SK-N-SH treated with all-trans-retinoic acid at 6 μM for 48 hours (cell line): ENCODE measurements around the gene KRT78.

ENCODE experiments used
- ATAC-seq: fragments of 200-7000 bp; cut with Tn5 transposase; 3 replicates; pipeline ENCODE4 v1.9.1; 2020; ENCODE audit warnings: mild to moderate bottlenecking, moderate library complexity
- BACH2 ChIP-seq: fragments of 250-450 bp; sonication (Bioruptor Pico); IDR thresholded peaks from 2 replicates; pipeline ENCODE4 v1.9.0; 2021; ENCODE audit warnings: mild to moderate bottlenecking, borderline replicate concordance
- CREB5 ChIP-seq: fragments of 250-450 bp; sonication (Bioruptor Pico); IDR thresholded peaks from 2 replicates; pipeline ENCODE4 v1.5.1; 2020; ENCODE audit warnings: low read depth, mild to moderate bottlenecking, moderate library complexity
- CSDC2 ChIP-seq: fragments of 250-450 bp; sonication (Bioruptor Pico); IDR thresholded peaks from 2 replicates; pipeline ENCODE4 v1.5.0; 2020; ENCODE audit warnings: mild to moderate bottlenecking, moderate library complexity
- CSRNP3 ChIP-seq: fragments of 250-450 bp; sonication (Bioruptor Pico); IDR thresholded peaks from 2 replicates; pipeline ENCODE4 v1.5.1; 2021; ENCODE audit warnings: mild to moderate bottlenecking, moderate library complexity
- ESRRG ChIP-seq: fragments of 250-450 bp; sonication (Bioruptor Pico); IDR thresholded peaks from 2 replicates; pipeline ENCODE4 v1.6.1; 2021; ENCODE audit warnings: mild to moderate bottlenecking
- GLIS3 ChIP-seq: fragments of 250-450 bp; sonication (Bioruptor Pico); IDR thresholded peaks from 2 replicates; pipeline ENCODE4 v1.5.0; 2020; ENCODE audit warnings: mild to moderate bottlenecking, moderate library complexity
- ISL1 ChIP-seq: fragments of 250-450 bp; sonication (Bioruptor Pico); IDR thresholded peaks from 2 replicates; pipeline ENCODE4 v2.1.2; 2022; ENCODE audit warnings: mild to moderate bottlenecking, moderate library complexity
- PATZ1 ChIP-seq: fragments of 250-450 bp; sonication (Bioruptor Pico); IDR thresholded peaks from 2 replicates; pipeline ENCODE4 v1.8.0; 2020; ENCODE audit warnings: mild to moderate bottlenecking, moderate library complexity, borderline replicate concordance
- POU6F1 ChIP-seq: fragments of 250-450 bp; sonication (Bioruptor Pico); IDR thresholded peaks from 2 replicates; pipeline ENCODE4 v1.8.0; 2021; ENCODE audit warnings: low read depth, mild to moderate bottlenecking, moderate library complexity, borderline replicate concordance
- PPARA ChIP-seq: fragments of 250-450 bp; sonication (Bioruptor Pico); IDR thresholded peaks from 2 replicates; pipeline ENCODE4 v1.5.0; 2020; ENCODE audit warnings: mild to moderate bottlenecking, borderline replicate concordance
- RARB ChIP-seq: fragments of 250-450 bp; sonication (Bioruptor Pico); IDR thresholded peaks from 2 replicates; pipeline ENCODE4 v1.8.0; 2021; ENCODE audit warnings: mild to moderate bottlenecking, moderate library complexity
- SNAI2 ChIP-seq: fragments of 250-450 bp; sonication (Bioruptor Pico); IDR thresholded peaks from 2 replicates; pipeline ENCODE4 v1.5.0; 2020; ENCODE audit warnings: mild to moderate bottlenecking, moderate library complexity
- TSHZ2 ChIP-seq: fragments of 250-450 bp; sonication (Bioruptor Pico); IDR thresholded peaks from 2 replicates; pipeline ENCODE4 v1.5.0; 2020; ENCODE audit warnings: mild to moderate bottlenecking, moderate library complexity
- ZFP3 ChIP-seq: fragments of 250-450 bp; sonication (Bioruptor Pico); IDR thresholded peaks from 2 replicates; pipeline ENCODE4 v1.5.0; 2020; ENCODE audit warnings: mild to moderate bottlenecking, moderate library complexity
- ZFP30 ChIP-seq: fragments of 450-650 bp; formaldehyde crosslinking; IDR thresholded peaks from 2 replicates; pipeline ENCODE4 v1.5.0; 2022; ENCODE audit warnings: mild to moderate bottlenecking, moderate library complexity
- ZNF565 ChIP-seq: fragments of 450-650 bp; formaldehyde crosslinking; conservative IDR thresholded peaks from 2 replicates; pipeline ENCODE4 v1.5.0; 2020; ENCODE audit warnings: low read depth, mild to moderate bottlenecking, moderate library complexity
- ZNF70 ChIP-seq: fragments of 450-650 bp; formaldehyde crosslinking; IDR thresholded peaks from 2 replicates; pipeline ENCODE4 v1.5.0; 2020; ENCODE audit warnings: mild to moderate bottlenecking, moderate library complexity
- ZNF8 ChIP-seq: fragments of 450-650 bp; formaldehyde crosslinking; IDR thresholded peaks from 2 replicates; pipeline ENCODE4 v1.5.0; 2020; ENCODE audit warnings: mild to moderate bottlenecking, moderate library complexity

The KRT78 gene

GRCh38 chr12:52794479-52795331 is 54.1 kb downstream of the KRT78 start:
- ATAC-seq = no peak
- no peak for TF ChIP-seq SNAI2 (CRISPR knock-in tag)
- TF ChIP-seq ZNF8 = no peak
- no peak for TF ChIP-seq CSDC2

- ATAC-seq = no peak
- no peak for TF ChIP-seq TSHZ2 (CRISPR knock-in tag)
- TF ChIP-seq RARB (CRISPR knock-in tag) = no peak
- TF ChIP-seq ZFP3 (CRISPR knock-in tag) = no peak
- TF ChIP-seq ESRRG (CRISPR knock-in tag) = no peak
- no peak for TF ChIP-seq CSRNP3 (CRISPR knock-in tag)
- TF ChIP-seq ZNF70 (CRISPR knock-in tag) = no peak
- no peak for TF ChIP-seq POU6F1 (CRISPR knock-in tag)
- no peak for TF ChIP-seq SNAI2 (CRISPR knock-in tag)
- no peak for TF ChIP-seq CREB5 (CRISPR knock-in tag)
- TF ChIP-seq ZNF8 = no peak
- no peak for TF ChIP-seq GLIS3 (CRISPR knock-in tag)
- TF ChIP-seq CSDC2 = no peak
- TF ChIP-seq ZNF565 (CRISPR knock-in tag) = no peak
- no peak for TF ChIP-seq PATZ1 (CRISPR knock-in tag)
- no peak for TF ChIP-seq BACH2 (CRISPR knock-in tag)
- TF ChIP-seq ZFP30 (CRISPR knock-in tag) = no peak
- no peak for TF ChIP-seq ISL1 (CRISPR knock-in tag)
- TF ChIP-seq PPARA (CRISPR knock-in tag) = no peak
These were observed 56.4 kb downstream of the KRT78 start for GRCh38 chr12:52792185-52793029.
